SU-DHL-6 (cell line): ENCODE measurements around the gene EWSR1.

Experiments used
- H2AFZ ChIP-seq: fragments of 200-600 bp; sonication (generic); 2 replicates; pipeline ENCODE4 v1.6.1; 2014; ENCODE audit warnings: low read depth, mild to moderate bottlenecking, moderate library complexity, mixed read lengths, antibody characterized with exemption, low read length; ENCODE audit not compliant: severe bottlenecking
- H3F3A ChIP-seq: fragments of 200-600 bp; shearing (Covaris generic); 2 replicates; pipeline ENCODE4 v1.6.0; 2016; ENCODE audit warnings: antibody characterized with exemption, mild to moderate bottlenecking; ENCODE audit not compliant: insufficient read depth
- H3K27ac ChIP-seq: fragments of 200-600 bp; sonication (generic); 2 replicates; pipeline ENCODE4 v1.5.1; 2016; ENCODE audit warnings: low read depth, mild to moderate bottlenecking, low read length, moderate library complexity, mixed read lengths
- H3K27me3 ChIP-seq: fragments of 200-600 bp; sonication (generic), shearing (Covaris generic); 2 replicates; pipeline ENCODE4 v1.6.0; 2014; ENCODE audit warnings: mild to moderate bottlenecking, low read length
- H3K36me3 ChIP-seq: fragments of 200-600 bp; sonication (generic); 2 replicates; pipeline ENCODE4 v1.6.1; 2014; ENCODE audit warnings: mild to moderate bottlenecking, low read length, mixed read lengths
- H3K4me2 ChIP-seq: fragments of 300-600, 200-600 bp; shearing (Covaris generic), sonication (generic); 2 replicates; pipeline ENCODE4 v1.6.0; 2014; ENCODE audit warnings: low read length, low read depth, mild to moderate bottlenecking; ENCODE audit not compliant: poor library complexity, severe bottlenecking
- H3K4me3 ChIP-seq: fragments of 200-600 bp; sonication (generic); 2 replicates; pipeline ENCODE4 v1.5.1; 2014; ENCODE audit warnings: antibody characterized with exemption, low read length, mild to moderate bottlenecking, mixed read lengths; ENCODE audit not compliant: insufficient read depth, poor library complexity, severe bottlenecking
- H3K79me2 ChIP-seq: fragments of 200-600 bp; sonication (generic); 2 replicates; pipeline ENCODE4 v1.6.1; 2014; ENCODE audit warnings: mild to moderate bottlenecking, low read length, moderate library complexity; ENCODE audit not compliant: insufficient read depth
- H3K9ac ChIP-seq: fragments of 200-600 bp; sonication (generic); 2 replicates; pipeline ENCODE4 v1.7.0; 2014; ENCODE audit warnings: mild to moderate bottlenecking, low read length
- H3K9me2 ChIP-seq: fragments of 200-600 bp; sonication (generic); replicated peaks from 2 replicates; pipeline ENCODE4 v1.6.1; 2014; ENCODE audit warnings: low read length; ENCODE audit not compliant: insufficient read depth
- H3K9me3 ChIP-seq: fragments of 200-600 bp; sonication (generic); 2 replicates; pipeline ENCODE4 v1.6.1; 2014; ENCODE audit warnings: low read length, mixed read lengths; ENCODE audit not compliant: insufficient read depth
- H4K20me1 ChIP-seq: fragments of 200-600 bp; sonication (generic); 2 replicates; pipeline ENCODE4 v1.6.1; 2014; ENCODE audit warnings: low read depth, mild to moderate bottlenecking, antibody characterized with exemption, low read length, moderate library complexity, mixed read lengths
- CTCF ChIP-seq: fragments of 200-600 bp; sonication (generic); IDR thresholded peaks from one replicate; pipeline ENCODE4 v1.5.1; 2017; ENCODE audit warnings: antibody characterized with exemption, mild to moderate bottlenecking, low read length, moderate library complexity; ENCODE audit not compliant: insufficient read depth, poor library complexity, severe bottlenecking
- EZH2phosphoT487 ChIP-seq: fragments of 200-600 bp; sonication (generic), shearing (Covaris generic); conservative IDR thresholded peaks from 2 replicates; pipeline ENCODE4 v1.6.1; 2018; ENCODE audit warnings: mild to moderate bottlenecking, antibody characterized with exemption, low read length, moderate library complexity, mixed read lengths

The EWSR1 gene

DNA sequence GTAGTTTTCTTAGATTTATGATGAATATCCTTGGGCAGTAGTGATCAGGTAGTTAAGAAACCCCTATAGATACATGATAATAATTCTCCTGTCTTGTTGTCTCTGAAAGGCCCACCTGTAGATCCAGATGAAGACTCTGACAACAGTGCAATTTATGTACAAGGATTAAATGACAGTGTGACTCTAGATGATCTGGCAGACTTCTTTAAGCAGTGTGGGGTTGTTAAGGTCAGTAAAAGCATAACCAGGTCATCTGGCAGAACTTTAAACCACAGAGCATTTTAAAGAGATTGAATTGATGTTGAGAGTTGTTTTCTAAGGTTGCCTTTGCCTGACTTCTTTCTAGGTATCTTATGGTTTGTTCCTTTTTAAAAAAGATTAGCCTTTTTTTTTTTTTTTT is 24.3 kb downstream of the EWSR1 start:
- no peaks in the 10 kb centered on the region for H3K9me2 ChIP-seq
- peaks cover 21% of the 10 kb centered on the region; the same call in 1 of the 2 replicates for H3F3A ChIP-seq
- no peak overlapping the region for H3K4me2 ChIP-seq
- H3K9ac ChIP-seq: no peak overlapping the region
- H3K36me3 ChIP-seq: peaks cover 78% of the 10 kb centered on the region
- peaks cover 24% of the 10 kb centered on the region for H4K20me1 ChIP-seq
- H2AFZ ChIP-seq: no peak overlapping the region
- no peaks in the 10 kb centered on the region for H3K9me3 ChIP-seq
- H3K79me2 ChIP-seq: peaks cover 16% of the 10 kb centered on the region
- no peaks in the 10 kb centered on the region for H3K27me3 ChIP-seq
- TF ChIP-seq EZH2phosphoT487 (no peak), CTCF (no peak)
- H3K27ac ChIP-seq: no peak overlapping the region
- H3K4me3 ChIP-seq: no peak overlapping the region

- Histone ChIP-seq H3K36me3 (peaks cover 29% of the 10 kb centered on the region), H3K27ac (no peak overlapping the region), H3K79me2 (no peaks in the 10 kb centered on the region), H2AFZ (no peak overlapping the region), H3K27me3 (no peaks in the 10 kb centered on the region), H3K9me2 (no peaks in the 10 kb centered on the region), H4K20me1 (no peaks in the 10 kb centered on the region; the same call in 1 of the 2 replicates), H3K9ac (no peak overlapping the region), H3K4me2 (no peak overlapping the region), H3K4me3 (no peak overlapping the region), H3F3A (peaks cover 34% of the 10 kb centered on the region), H3K9me3 (no peaks in the 10 kb centered on the region)
- no peak for TF ChIP-seq CTCF
These were observed 30.6 kb downstream of the EWSR1 start for GRCh38 chr22:29298641-29299040.

GRCh38 chr22:29299136-29299900 is 31.2 kb downstream of the EWSR1 start:
- Histone ChIP-seq H3K27me3 (no peaks in the 10 kb centered on the region), H3K36me3 (peaks cover 29% of the 10 kb centered on the region), H3K9me2 (no peaks in the 10 kb centered on the region), H4K20me1 (no peaks in the 10 kb centered on the region; the same call in 1 of the 2 replicates), H3K79me2 (no peaks in the 10 kb centered on the region), H3F3A (peaks cover 34% of the 10 kb centered on the region), H3K9me3 (no peaks in the 10 kb centered on the region), H3K4me3 (no peak overlapping the region), H2AFZ (no peak overlapping the region), H3K4me2 (no peak overlapping the region), H3K9ac (no peak overlapping the region), H3K27ac (no peak overlapping the region)
- TF ChIP-seq EZH2phosphoT487: no peak
- no peak for TF ChIP-seq CTCF
